KBM-7 (cell line): ENCODE results near the gene SPATA31C1.
"Not testable (repeated sequence)": the region's sequence is repeated elsewhere in the genome, so short reads cannot be mapped to it uniquely, and the experiment has no call there.

ENCODE experiments used
- DNase-seq: peaks from one replicate; pipeline ENCODE4 v3.0.0-alpha.2; 2015
- in situ Hi-C: fragments of 300-500 bp; cut with MboI; formaldehyde crosslinking; loops from 2 replicates; pipeline ENCODE4 v1.14.3; 2020; ENCODE audit warnings: low sequenced_read_pairs, low pct_unique_long_range_greater_than_20kb, mixed read lengths

Gene SPATA31C1

GRCh38 chr9:87917662-87918061, at the start of gene SPATA31C1:
Gene SPATA31C1 (plus strand): TSS chr9:87917962.
- DNase-seq, in situ Hi-C loops: not testable (repeated sequence)

GRCh38 chr9:87868175-87868574, 49.6 kb upstream of the SPATA31C1 start:
- in situ Hi-C loops, result no loop called here
- DNase-seq, result no peak

- in situ Hi-C loops, result no loop called here
- DNase-seq, result no peak
Observed at GRCh38 chr9:87868635-87869034, 49.1 kb upstream of the SPATA31C1 start.

GRCh38 chr9:87869082-87869481, 48.7 kb upstream of the SPATA31C1 start:
- no peak for DNase-seq
- in situ Hi-C loops, result no loop called here

GRCh38 chr9:87871425-87872078, 46.2 kb upstream of the SPATA31C1 start:
- in situ Hi-C loops, result no loop called here
- no peak for DNase-seq

GRCh38 chr9:87872079-87872624, 45.6 kb upstream of the SPATA31C1 start:
- no peak for DNase-seq
- in situ Hi-C loops, result no loop called here

- in situ Hi-C loops, result no loop called here
- DNase-seq, result no peak
Observed at GRCh38 chr9:87873607-87874303, 44.0 kb upstream of the SPATA31C1 start.

GRCh38 chr9:87874304-87874623, 43.5 kb upstream of the SPATA31C1 start:
- in situ Hi-C loops, result no loop called here

GRCh38 chr9:87875060-87875459, 42.7 kb upstream of the SPATA31C1 start:
- DNase-seq, result no peak
- in situ Hi-C loops, result no loop called here

More at GRCh38 chr9:87874304-87874623, 43.5 kb upstream of the SPATA31C1 start:
- DNase-seq, result peak; percentile 46

- in situ Hi-C loops, result no loop called here
- no peak for DNase-seq
Observed at GRCh38 chr9:87875831-87876545, 41.8 kb upstream of the SPATA31C1 start.

GRCh38 chr9:87876708-87877107, 41.1 kb upstream of the SPATA31C1 start:
- in situ Hi-C loops, result no loop called here
- no peak for DNase-seq

- no peak for DNase-seq
- in situ Hi-C loops, result no loop called here
Observed at GRCh38 chr9:87878989-87879511, 38.7 kb upstream of the SPATA31C1 start.

GRCh38 chr9:87880116-87880515, 37.6 kb upstream of the SPATA31C1 start:
- in situ Hi-C loops, result no loop called here
- DNase-seq, result no peak

- in situ Hi-C loops, result no loop called here
- DNase-seq, result no peak
Observed at GRCh38 chr9:87880683-87881082, 37.1 kb upstream of the SPATA31C1 start.

GRCh38 chr9:87882627-87883026, 35.1 kb upstream of the SPATA31C1 start, which contains the start of gene SPATA31E1:
Gene SPATA31E1 (plus strand): TSS chr9:87882877. CDS start chr9:87882892, 15 bp downstream.
- no peak for DNase-seq
- in situ Hi-C loops, result no loop called here

- in situ Hi-C loops, result no loop called here
- DNase-seq, result no peak
Observed at GRCh38 chr9:87883274-87883673, 34.5 kb upstream of the SPATA31C1 start.

GRCh38 chr9:87883990-87884389, 33.8 kb upstream of the SPATA31C1 start:
- DNase-seq, result no peak
- in situ Hi-C loops, result no loop called here

- in situ Hi-C loops, result no loop called here
- DNase-seq, result no peak
Observed at GRCh38 chr9:87884578-87885459, 32.9 kb upstream of the SPATA31C1 start.
